Measurements from ENCODE around the gene HPS1.

HPS1 gene

GRCh38 chr10:98463976-98464754, 17.4 kb upstream of the HPS1 start:
- DNase-seq: no peak

GRCh38 chr10:98463016-98463415, 16.3 kb upstream of the HPS1 start:
- no peak for DNase-seq

- DNase-seq: no peak
Observed at GRCh38 chr10:98461500-98461842, 14.7 kb upstream of the HPS1 start.

- DNase-seq: peak; percentile 60
Observed at GRCh38 chr10:98460837-98461499, 14.2 kb upstream of the HPS1 start.

- no peak for DNase-seq
Observed at GRCh38 chr10:98458809-98459784, 12.4 kb upstream of the HPS1 start.

GRCh38 chr10:98457721-98458120, 11.0 kb upstream of the HPS1 start:
- DNase-seq: no peak

- no peak for DNase-seq
Observed at GRCh38 chr10:98456686-98457482, 10.1 kb upstream of the HPS1 start.

GRCh38 chr10:98456043-98456570, 9.4 kb upstream of the HPS1 start:
- no peak for DNase-seq

GRCh38 chr10:98453729-98454128, 7.0 kb upstream of the HPS1 start:
- DNase-seq: no peak

GRCh38 chr10:98450618-98451017, 3.9 kb upstream of the HPS1 start:
- no peak for DNase-seq

- DNase-seq: no peak
Observed at GRCh38 chr10:98449287-98449686, 2.6 kb upstream of the HPS1 start.

- DNase-seq: no peak
Observed at GRCh38 chr10:98446151-98446660, 529 bp downstream of the HPS1 start.

GRCh38 chr10:98445200-98445812, 1.4 kb downstream of the HPS1 start:
- DNase-seq: no peak

GRCh38 chr10:98444314-98445006, 2.3 kb downstream of the HPS1 start:
- no peak for DNase-seq

GRCh38 chr10:98438715-98439114, 8.0 kb downstream of the HPS1 start:
- no peak for DNase-seq

GRCh38 chr10:98436704-98437103, 10.0 kb downstream of the HPS1 start:
- no peak for DNase-seq

- DNase-seq: no peak
Observed at GRCh38 chr10:98435178-98435577, 11.6 kb downstream of the HPS1 start.

GRCh38 chr10:98433881-98434732, 12.6 kb downstream of the HPS1 start:
- no peak for DNase-seq

GRCh38 chr10:98433371-98433770, 13.4 kb downstream of the HPS1 start:
- no peak for DNase-seq

GRCh38 chr10:98432330-98432729, 14.4 kb downstream of the HPS1 start:
- DNase-seq: no peak
